GM18502 (cell line): ENCODE data around the gene SLC35B4.
"Not testable (repeated sequence)": the region's sequence is repeated elsewhere in the genome, so short reads cannot be mapped to it uniquely, and the experiment has no call there.

Experiments used
- ATAC-seq: cut with Tn5 transposase; IDR thresholded peaks from one replicate; pipeline ENCODE4 v1.9.1; 2021; ENCODE audit warnings: mild to moderate bottlenecking; ENCODE audit not compliant: unreplicated experiment, poor library complexity

The SLC35B4 gene

DNA sequence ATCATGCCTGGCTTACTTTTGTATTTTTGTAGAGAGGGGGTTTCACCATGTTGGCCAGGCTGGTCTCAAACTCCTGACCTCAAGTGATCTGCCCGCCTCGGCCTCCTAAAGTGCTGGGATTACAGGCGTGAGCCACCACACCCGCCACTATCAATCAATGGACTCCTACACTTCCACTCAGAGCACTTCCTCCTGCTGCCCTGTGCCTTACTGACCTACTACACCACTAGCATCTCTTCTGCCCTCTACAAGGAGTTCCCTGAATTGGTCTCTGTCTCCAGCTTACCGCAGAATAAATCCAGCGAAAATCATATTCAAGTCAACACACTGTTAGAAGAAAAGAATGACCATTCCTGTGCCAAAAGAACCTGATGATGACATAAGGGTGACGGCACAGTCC is 20.7 kb downstream of the SLC35B4 start:
- not testable (repeated sequence) for ATAC-seq

DNA sequence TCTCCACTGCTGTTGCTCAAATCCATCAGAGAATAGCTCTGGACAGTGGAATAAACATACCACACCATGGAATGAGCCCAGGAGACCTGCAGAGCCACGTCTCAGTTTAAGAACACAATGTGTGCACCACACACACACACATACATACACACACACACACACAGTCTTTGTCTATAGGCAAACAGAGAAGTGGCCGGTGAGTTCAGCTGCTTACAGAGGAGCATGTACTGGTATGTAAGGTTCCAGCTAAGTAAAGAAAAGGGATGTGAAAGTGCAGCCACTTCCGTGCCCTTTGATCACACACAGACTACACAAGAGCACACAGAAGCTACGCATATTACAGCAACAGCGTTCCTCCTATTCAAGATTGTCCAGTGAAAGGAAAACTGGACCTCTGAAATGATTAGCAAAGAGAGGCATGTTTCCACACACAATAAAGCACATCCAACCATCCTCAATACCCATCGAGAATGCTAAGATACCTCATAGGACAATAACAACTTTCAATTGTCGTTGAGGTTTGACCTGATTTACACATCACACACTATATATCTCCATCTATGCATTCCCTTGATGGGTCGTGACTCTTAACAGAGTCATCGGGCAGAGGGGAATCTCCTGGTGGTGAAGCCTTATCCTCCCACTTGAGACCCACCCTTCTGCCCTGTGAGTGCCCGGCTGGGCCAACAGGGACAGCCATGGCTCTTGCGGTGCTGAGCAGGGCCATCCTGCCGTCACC is 23.6 kb downstream of the SLC35B4 start:
- peak; percentile 100 for ATAC-seq

DNA sequence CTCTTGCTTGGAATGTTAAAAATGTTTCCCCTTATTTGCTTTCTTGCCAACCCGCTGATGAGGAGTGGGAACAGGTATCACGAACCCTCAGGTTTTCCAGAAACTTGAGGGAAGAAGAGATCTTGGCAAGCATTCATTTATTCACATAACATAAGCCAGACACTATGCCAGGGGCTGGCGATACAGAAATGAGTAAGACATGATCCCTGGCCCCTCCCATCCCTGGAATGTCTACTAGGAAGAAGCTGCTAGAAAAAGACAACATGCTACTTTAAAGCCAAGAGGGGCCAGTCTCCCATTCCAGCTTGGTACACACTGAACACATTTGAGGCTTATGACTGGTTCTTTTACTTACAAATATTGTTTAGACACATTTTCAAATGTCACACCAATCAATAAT is 26.4 kb downstream of the SLC35B4 start:
- ATAC-seq, result no peak

DNA sequence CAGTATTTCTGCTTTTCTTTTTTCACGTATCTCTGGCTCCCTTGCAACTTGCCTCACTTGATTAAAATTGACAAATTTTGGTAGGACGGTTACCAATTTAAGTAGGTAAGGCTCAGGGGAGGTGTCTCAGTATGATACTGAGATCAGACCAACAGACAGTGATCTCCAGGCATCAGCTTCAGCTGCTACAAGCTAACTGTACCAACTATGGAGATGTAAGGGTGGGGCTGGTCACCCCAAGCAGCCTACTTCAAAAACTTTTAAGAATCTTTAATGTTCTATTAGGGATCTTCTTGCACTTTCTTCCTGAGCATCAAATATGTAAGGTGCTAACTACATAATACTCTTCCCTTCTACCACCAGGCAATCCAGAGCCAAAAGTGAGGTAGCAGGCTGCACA is 26.9 kb downstream of the SLC35B4 start:
- no peak for ATAC-seq

DNA sequence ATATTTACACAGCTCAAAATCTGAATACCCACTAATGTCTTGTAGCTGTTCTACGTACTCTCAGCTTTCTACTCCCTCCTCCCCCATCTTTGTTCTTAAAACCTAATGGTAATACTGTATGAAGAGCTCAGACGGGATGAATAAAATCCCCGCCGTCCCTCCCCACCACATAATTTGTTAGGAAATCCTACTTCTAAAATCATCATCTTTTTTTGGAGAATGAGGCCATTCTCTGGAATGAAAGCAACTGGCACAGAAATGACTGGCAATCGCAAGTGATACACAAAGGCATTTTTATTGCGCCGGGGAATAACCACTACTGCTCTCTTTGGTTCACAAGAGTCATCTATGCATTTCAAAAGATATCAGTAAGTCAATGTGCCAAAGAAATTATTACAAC is 27.3 kb downstream of the SLC35B4 start:
- no peak for ATAC-seq

DNA sequence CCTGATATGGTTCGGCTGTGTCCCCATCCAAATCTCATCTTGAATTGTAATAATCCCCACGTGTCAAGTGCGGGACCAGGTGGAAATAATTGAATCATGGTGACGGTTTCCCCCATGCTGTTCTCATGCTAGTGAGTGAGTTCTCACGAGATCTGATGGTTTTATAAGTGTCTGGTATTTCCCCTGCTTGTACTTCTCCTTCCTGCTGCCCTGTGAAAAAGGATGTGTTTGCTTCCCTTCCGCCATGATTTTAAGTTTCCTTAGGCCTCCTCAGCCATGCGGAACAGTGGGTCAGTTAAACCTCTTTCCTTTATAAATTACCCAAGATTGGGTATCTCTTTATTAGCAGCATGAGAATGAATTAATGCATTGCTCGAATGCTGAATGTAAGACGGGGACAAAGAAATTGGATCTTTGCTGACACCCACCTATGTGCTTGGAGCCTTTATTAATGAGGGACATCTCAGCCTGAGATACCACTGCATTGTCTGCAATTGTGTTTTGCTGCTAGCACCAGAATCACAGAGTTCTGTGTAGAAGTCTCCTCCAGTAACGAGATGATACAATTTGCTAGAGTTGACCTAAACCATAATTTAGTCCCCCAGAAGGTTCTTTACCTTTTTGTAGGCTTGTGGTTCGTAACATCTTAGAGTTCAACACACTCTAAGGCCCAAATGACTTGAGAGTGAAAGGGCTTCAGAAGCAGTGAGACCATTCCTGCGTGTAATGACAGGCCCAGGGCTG is 28.6 kb downstream of the SLC35B4 start:
- ATAC-seq, result no peak

DNA sequence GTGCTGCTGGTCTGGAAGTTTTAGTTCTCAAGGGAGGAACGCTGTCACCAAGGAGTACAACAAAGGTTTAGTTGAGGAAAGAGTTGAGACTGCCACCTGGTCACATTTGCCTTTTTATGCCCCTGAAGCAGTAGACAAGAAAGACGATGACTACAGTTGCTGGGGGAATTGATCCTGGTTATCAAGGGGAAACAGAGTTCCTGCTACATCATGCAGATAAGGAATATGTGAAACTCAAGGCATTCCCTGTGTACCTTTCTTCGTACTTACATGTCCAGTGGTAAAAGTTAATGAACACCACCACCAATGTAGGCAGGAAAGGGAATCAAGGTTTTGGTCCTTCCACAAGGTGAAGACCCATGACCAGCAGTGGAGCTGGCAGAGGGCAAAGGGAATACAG is 31.8 kb downstream of the SLC35B4 start:
- no peak for ATAC-seq

DNA sequence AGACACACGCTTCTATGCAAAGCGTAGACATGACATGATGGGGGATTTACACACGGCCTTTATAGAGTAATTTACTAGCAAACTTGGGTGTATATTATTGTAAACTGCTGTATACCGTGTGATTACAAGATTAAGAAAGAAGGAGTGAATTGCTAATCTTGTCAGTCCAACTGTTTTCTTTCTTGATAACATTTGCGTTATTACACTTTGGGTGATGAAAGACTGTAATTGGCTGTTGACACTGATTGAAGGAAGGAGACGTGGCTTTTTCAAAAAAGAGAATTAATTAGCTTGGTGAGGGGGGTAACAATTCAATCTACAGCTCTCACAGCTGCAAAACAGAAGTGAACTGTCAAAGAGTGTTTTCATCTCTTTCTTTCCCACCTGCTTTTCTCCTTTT is 32.7 kb downstream of the SLC35B4 start:
- ATAC-seq, result no peak

DNA sequence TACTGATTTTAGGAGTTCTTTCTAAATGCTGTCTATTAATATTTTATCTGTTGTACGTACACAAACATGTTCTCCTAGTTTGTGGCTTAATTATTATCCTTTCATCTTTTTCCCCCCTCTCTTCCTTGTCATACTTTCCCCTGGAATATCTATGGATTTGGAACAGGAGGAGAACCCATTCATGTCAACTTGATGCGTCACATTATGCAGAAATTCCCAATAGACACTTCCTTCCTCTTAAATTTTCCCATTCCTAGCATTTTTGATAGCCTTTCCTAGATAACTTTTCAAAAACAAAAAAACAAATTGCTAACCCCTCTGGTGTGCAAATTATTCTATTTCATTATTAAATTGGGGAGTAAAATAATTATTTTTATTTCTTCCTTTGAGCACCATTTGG is 36.2 kb downstream of the SLC35B4 start:
- no peak for ATAC-seq

DNA sequence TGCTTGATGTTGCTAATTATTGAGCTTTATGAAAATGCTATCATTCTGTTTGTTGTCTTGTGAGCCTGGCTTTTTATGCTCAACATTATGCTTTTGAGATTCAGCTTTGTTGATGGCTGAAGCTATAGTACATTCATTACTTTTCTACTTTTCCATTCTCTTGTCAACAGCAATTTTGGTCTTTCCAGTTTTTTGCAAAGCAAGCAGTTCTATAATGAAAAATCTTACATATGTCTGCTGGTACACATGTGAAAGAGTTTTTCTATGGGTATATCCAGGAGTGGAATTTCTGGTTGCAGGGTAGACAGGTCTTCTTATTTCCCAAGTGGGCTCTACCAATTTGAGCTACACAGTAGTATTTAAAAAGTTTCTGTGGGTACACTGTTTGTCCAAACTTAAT is 36.8 kb downstream of the SLC35B4 start:
- no peak for ATAC-seq

DNA sequence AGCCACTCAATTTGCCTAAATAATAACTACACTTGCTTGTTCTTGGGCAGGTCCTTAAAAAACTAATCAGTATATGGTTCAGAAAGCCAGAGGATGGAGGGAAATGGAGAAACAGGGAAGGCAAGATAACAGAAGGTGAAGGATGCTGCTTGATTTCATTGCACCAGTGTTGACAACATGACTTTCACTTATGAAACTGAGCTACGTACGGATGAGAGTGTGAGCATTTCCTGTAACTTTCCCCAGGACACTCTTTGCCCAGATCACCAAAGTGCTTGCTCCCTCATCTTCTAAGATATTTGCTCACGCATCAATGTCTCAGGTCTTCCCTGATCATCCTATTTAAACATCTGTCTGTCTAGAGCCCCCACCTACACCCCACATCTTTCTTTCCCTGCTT is 37.4 kb downstream of the SLC35B4 start:
- no peak for ATAC-seq

DNA sequence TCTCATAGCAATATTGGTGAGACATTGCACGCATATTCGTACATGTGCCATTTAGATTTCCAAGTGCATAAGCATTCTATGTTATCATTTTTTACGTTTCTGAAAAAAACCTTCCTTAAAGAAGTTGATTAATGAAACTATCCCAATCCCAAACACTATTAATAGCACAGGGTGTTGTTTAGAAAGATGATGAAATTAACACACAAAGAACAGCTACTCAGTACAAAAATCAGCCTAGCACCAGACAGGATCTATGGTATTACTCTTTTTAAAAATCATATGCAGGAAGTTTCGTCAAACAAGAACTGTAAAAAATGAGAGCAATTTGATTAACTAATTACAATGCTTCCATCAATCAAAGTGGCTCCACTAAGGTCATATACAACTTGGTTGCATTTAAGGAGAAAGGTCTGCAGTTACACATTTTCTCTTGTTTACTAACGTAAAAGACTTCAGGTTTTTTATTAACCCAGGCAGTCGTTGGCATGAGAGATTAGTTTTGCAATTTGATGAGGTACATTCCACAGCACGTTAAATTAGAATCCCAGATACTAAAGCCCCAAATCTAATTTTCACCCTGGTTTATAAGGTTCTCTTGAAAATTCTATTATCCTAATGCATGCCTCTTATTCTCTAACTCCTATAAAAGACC is 38.1 kb downstream of the SLC35B4 start:
- ATAC-seq, result no peak

DNA sequence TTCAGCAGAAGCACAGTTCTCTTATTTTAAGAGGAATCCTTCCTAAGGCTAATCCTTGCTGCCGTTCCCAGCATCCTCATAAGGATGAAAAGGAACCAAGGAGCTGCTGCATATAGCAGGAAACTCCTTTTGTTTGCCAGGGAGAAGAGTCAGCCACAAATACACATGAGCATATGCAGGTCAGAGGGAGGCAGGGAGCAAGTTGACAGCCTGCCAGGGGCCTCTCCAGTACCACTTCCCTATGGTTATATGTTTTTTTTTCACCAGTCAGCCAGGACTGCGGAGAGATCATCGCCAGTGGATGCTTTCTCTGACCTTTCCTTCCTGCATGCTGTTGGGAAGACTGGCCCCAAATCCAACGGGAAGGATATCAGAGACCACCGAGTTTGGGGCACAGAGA is 39.8 kb downstream of the SLC35B4 start:
- no peak for ATAC-seq

DNA sequence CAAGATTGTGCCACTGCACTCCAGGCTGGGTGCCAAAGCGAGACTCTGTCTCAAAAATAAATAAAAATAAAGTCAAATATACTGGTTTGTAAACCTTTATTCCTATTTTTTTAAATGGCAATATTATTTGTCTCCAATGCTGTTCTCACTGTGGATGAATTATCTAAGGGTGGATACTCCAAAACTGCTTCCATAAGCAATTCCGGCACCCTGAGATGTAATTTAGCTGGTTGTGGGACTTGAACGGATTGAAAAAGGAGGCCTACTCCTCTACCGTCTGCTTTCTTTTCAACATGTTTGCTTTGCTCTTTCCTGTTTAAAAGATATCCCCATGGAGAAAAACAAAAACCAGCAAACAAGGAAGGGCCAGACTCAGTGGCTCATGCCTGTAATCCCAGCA is 54.4 kb downstream of the SLC35B4 start:
- no peak for ATAC-seq

DNA sequence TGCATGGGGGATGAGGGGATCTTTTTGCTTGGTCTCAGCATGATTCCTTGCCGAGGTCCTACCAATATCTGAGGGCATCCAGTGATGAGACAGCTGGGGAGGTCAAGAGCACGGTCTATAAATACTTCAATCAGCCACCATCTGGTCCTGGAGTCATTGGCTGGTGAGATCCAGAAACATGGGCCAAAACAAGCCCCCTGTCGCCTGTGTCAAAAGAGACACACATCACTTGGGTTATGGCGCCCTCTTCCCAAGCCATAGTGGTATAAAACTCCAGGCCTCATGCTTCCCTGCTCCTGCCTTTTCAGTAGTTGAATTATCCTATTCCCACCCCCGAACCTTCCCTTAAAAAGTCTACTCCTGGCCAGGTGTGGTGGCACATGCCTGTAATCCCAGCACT is 60.9 kb downstream of the SLC35B4 start:
- ATAC-seq, result no peak

DNA sequence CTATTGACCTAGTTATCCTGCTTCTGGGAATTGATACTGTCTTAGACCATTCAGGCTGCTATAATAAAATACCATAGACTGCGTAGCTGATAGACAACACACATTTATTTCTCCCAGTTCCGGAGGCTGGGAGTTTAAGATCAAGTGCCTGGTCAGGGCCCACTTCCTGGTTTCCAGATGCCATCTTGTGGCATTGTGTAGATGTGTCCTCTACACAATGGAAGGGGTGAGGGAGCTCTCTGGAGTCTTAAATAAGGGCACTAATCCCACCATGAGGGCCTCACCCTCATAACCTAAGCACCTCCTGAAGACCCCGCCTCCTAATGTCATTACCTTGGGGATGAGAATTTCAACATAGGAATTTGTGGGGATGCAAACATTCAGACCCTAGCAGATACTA is 62.4 kb downstream of the SLC35B4 start:
- no peak for ATAC-seq

DNA sequence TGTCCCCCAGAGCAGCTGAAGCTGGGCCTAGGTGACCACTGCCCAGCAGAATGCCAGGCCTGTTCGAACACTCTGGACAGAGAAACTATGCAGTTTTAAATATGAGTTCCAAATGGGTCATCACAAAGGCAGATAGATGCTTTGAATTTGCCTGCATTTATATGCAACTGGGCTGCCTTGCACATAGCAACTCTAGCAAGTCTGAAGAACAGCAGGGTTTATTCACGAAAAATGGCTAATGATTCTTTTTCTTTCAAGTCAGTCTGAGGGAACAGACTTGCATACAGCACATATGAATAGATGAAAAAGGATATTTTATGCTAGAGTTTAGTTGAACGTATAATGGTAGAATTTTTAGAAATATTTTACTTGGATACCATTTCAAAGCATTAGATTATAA is 68.5 kb downstream of the SLC35B4 start:
- no peak for ATAC-seq

DNA sequence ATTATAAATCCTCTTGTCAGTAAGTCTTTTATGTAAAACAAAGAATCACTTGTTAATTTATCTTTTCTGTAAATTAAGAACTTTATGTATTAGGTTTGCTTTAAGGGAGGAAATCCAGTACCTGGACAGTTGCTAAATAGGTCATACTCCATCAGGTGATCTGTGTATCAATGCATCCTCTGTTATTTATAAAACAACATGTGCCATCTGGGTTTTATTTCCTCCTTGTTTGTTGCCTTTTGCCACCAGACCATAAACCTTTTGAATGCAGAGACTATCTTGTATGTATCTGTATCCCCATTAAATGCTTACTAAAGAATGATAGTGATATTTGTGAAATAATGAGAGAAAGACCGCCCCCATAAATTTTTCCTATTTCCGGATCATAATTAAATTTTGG is 70.0 kb downstream of the SLC35B4 start:
- ATAC-seq, result no peak

DNA sequence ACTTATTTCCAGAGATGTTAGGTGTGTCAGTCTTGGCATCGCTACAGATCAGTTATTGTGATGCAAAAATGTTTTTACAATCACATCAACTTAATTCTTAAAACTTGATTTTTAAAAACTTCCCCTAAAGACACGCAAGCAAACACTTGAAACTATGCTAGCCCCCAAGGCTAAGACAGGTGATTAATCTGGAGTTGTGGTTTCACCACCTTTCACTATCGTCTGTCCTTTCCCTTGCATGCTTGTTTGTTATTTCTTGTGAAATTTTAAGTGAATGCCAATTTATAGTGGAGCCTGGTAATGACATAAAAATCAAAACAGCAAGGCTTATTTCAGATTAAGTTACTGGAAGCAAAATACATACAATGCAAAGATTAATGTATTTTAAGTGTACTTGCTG is 70.4 kb downstream of the SLC35B4 start:
- no peak for ATAC-seq

DNA sequence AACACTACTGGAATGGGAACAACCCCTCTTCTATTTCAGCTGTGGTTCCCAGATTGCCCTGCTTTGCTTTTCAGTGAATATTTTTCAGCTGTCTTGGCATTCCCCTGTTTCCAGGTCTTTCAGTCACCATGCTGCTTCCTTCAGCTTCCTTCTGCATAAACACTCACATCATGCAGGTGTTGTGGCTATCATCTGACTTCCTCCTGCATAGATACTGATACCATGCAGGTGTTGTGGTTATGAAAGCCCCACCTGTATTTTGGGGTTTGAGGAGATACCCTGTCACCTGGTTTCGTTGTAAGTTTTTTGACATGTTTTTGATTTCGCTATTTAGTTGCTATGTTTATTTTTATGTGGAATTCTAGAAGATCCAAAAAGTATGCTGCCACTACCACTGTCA is 71.5 kb downstream of the SLC35B4 start:
- ATAC-seq, result peak; percentile 48
